Measurements from ENCODE around the gene P2RY2. TPM values are rescaled to one million over a fixed set of nuclear protein-coding genes. Genes with fewer than 3 reads are reported as not detected.

Gene P2RY2
- total RNA-seq, 6 donors from 2014 or later = 7.8 to 15.0 (median 11.7) TPM

DNA sequence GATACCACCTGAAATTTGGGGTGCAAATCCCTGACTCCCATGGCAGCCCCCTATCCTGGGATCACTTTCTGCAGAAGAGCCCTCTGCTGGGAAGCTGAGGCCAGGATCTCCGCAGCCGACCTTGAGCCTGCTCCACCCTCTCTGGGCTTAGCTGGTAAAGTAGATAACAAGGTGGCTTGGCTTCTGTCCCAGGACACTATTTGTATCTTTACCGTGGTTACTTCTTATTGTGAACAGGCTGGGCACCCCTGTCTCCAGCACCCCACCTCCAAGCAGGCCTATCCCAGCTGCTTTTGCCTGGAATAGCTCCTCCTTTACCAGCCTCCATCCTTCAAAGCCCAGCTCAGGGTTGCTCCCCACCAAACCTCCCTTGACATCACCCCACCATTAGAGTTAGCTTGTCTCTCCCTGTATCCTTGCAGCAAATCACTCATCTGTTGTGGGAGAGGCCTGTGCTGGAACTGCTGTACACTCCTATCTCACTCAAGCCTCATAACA, 35.2 kb upstream of the P2RY2 start:
- H3K27ac ChIP-seq = no peak overlapping the region
- no peak for TF ChIP-seq POLR2A (IDR thresholded peaks at IDR 0.05)
- TF ChIP-seq POLR2AphosphoS5 (IDR thresholded peaks at IDR 0.05) = no peak
- TF ChIP-seq, protein P1, sequence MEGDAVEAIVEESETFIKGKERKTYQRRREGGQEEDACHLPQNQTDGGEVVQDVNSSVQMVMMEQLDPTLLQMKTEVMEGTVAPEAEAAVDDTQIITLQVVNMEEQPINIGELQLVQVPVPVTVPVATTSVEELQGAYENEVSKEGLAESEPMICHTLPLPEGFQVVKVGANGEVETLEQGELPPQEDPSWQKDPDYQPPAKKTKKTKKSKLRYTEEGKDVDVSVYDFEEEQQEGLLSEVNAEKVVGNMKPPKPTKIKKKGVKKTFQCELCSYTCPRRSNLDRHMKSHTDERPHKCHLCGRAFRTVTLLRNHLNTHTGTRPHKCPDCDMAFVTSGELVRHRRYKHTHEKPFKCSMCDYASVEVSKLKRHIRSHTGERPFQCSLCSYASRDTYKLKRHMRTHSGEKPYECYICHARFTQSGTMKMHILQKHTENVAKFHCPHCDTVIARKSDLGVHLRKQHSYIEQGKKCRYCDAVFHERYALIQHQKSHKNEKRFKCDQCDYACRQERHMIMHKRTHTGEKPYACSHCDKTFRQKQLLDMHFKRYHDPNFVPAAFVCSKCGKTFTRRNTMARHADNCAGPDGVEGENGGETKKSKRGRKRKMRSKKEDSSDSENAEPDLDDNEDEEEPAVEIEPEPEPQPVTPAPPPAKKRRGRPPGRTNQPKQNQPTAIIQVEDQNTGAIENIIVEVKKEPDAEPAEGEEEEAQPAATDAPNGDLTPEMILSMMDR (IDR thresholded peaks at IDR 0.05) = no peak
- TF ChIP-seq EP300 (IDR thresholded peaks at IDR 0.05) = no peak
- no peaks in the 10 kb centered on the region for H3K9me3 ChIP-seq
- WGBS, 2 donors = 30 to 54% methylated on average over 2 to 3 of the region's 3 CpGs
- ATAC-seq (ENCODE audit: low FRiP score in 2 of 2) (no peak), DNase-seq (no peak)
- no peaks in the 10 kb centered on the region for H3K36me3 ChIP-seq
- H3K4me3 ChIP-seq = no peak overlapping the region
- H3K4me1 ChIP-seq = peaks cover 14 to 28% (median 21%) of the 10 kb centered on the region in 4 donors
- H3K27me3 ChIP-seq = no peaks in the 10 kb centered on the region

DNA sequence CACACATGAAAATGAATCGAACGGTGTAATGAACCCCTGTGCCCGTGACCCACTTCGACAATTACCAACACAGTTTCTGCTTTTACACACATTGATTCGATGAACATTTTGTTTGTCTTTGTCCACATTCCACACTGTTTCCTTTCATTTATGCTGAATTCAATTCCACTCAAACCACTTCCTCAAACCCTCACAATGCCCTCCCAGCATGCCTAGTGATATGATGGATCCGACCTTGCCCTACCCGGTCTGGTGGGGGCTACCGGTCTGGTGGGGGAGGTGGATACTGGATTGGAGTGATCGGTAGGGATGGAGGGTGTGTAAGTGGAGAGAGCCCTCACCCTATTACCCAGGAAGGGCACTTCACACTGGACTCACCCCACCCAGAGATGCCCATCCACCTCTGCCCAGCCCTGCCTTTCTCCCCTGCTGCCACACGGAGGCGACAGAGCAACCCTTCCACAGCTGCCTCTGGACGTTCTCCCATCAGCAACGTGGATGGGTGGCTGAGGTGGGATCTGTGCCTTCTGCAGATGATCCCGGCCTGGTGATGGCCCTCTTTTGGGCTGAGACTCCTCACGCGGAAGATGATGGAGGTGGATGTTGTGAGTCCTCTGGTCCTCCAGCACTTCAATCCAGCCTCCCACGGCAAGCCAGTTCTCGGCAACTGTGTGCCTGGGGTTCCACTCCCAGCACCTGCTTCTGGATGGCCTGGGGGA, 33.0 kb upstream of the P2RY2 start:
- Histone ChIP-seq H3K27me3 (no peaks in the 10 kb centered on the region), H3K36me3 (no peaks in the 10 kb centered on the region), H3K9me3 (no peaks in the 10 kb centered on the region), H3K4me1 (peaks cover 14 to 33% (median 21%) of the 10 kb centered on the region in 4 donors), H3K4me3 (peak overlapping the region in 1 of 4 donors; percentile 17), H3K27ac (peak overlapping the region in 2 of 4 donors; percentile 34 to 37)
- WGBS, 2 donors = 30 to 34% methylated on average over 9 to 16 of the region's 18 CpGs
- ATAC-seq (ENCODE audit: low FRiP score in 2 of 2) = peak; percentile 89 to 90
- TF ChIP-seq, protein P1 (IDR thresholded peaks at IDR 0.05) = peak; percentile 88 to 94 (median 94)
- TF ChIP-seq POLR2AphosphoS5 (IDR thresholded peaks at IDR 0.05) (no peak), EP300 (IDR thresholded peaks at IDR 0.05) (no peak), POLR2A (IDR thresholded peaks at IDR 0.05) (no peak)
- peak in 1 of 2 donors; percentile 82 for DNase-seq

DNA sequence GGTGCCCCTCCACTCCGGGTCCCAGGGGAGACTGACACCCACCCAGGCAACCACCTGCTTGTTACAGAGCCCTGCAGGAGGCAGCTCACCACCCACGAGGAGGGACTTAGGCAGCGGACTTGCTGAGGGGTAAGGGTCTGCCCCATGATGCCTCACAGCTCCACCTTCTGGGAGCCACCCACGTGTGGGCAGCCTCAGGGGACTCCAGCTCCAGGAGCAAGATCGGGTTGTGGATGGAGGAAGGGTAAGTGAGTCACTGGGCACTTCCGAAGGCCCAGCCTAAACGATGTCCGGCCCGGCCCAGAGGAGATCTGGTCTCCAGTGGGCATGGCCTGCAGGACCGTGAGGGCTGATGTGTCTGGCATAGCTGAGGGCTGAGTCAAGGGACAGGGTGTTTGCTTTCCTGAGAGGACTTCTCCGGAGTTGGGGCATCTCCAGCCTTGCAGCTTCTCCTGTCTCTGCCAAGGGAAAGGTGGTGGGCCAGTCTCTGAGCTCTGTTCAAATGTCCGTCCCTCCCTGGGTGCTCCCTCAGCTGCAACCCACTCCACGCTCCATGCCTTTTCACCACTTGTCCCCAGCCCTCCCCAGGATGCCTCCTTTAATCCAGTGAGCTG, 32.3 kb upstream of the P2RY2 start:
- ATAC-seq (ENCODE audit: low FRiP score in 2 of 2) (peak; percentile 55 to 73), DNase-seq (no peak)
- TF ChIP-seq, protein P1 (IDR thresholded peaks at IDR 0.05) = no peak
- no peak for TF ChIP-seq EP300 (IDR thresholded peaks at IDR 0.05)
- no peak for TF ChIP-seq POLR2A (IDR thresholded peaks at IDR 0.05)
- TF ChIP-seq POLR2AphosphoS5 (IDR thresholded peaks at IDR 0.05) = no peak
- H3K27me3 ChIP-seq = no peaks in the 10 kb centered on the region
- peak overlapping the region in 2 of 4 donors; percentile 5 to 13 for H3K27ac ChIP-seq
- peaks cover 14 to 33% (median 21%) of the 10 kb centered on the region in 4 donors for H3K4me1 ChIP-seq
- H3K9me3 ChIP-seq = no peaks in the 10 kb centered on the region
- no peak overlapping the region for H3K4me3 ChIP-seq
- WGBS, 2 donors = 69 to 76% methylated on average over 3 to 13 of the region's 13 CpGs
- H3K36me3 ChIP-seq = no peaks in the 10 kb centered on the region

DNA sequence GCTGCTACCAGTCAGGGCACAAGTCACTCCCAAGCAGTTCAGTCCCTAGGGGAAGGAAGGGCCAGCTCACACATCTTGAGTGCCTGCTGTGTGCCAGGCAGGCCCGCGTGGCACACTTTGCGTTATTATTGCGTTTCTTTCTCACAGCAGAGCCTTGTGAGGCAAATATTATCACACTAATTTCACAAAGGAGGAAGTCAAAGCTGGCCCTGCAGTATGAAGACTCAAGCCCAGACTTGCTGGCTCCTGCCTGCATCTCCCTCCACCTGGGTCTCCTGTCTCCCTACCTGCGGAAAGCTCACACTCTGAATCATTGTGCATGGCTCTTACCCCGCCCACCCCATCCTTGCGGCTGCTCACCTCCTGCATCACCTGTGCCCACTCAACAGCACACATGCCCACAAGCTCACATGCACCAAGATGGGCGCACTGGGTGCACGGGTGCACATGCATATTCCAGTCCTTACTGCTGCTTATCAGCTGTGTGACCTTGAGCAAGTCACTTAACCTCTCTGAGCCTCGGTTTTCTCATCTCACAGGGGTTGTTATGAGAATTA, 31.7 kb upstream of the P2RY2 start:
- H3K9me3 ChIP-seq = no peaks in the 10 kb centered on the region
- ATAC-seq (ENCODE audit: low FRiP score in 2 of 2) (no peak), DNase-seq (no peak)
- H3K4me3 ChIP-seq = no peak overlapping the region
- H3K27ac ChIP-seq = peak overlapping the region in 2 of 4 donors; percentile 5 to 13
- peaks cover 14 to 33% (median 21%) of the 10 kb centered on the region in 4 donors for H3K4me1 ChIP-seq
- H3K36me3 ChIP-seq = no peaks in the 10 kb centered on the region
- WGBS, 2 donors = 70 to 85% methylated on average over 10 of the region's 10 CpGs
- H3K27me3 ChIP-seq = no peaks in the 10 kb centered on the region
- TF ChIP-seq, protein P1 (IDR thresholded peaks at IDR 0.05) = no peak
- TF ChIP-seq POLR2A (IDR thresholded peaks at IDR 0.05) = no peak
- TF ChIP-seq EP300 (IDR thresholded peaks at IDR 0.05) = no peak
- no peak for TF ChIP-seq POLR2AphosphoS5 (IDR thresholded peaks at IDR 0.05)
